Measurements from ENCODE around the gene STXBP6. TPM values are rescaled to one million over a fixed set of nuclear protein-coding genes. Genes with fewer than 3 reads are reported as not detected.
A peak's percentile ranks its signal among the peaks of the same experiment; 100 is the strongest.

The STXBP6 gene
- total and polyA plus RNA-seq, 12 donors: 12.2 to 49.0 (median 24.4) TPM

GRCh38 chr14:24828486-24828885 is 221.5 kb downstream of the STXBP6 start:
- Histone ChIP-seq H3K9me3 (no peaks in the 10 kb centered on the region), H3K27ac (no peak overlapping the region), H3K4me1 (peaks cover 0 to 17% (median 10%) of the 10 kb centered on the region in 9 donors), H3K27me3 (no peaks in the 10 kb centered on the region), H3K36me3 (no peaks in the 10 kb centered on the region), H3K4me3 (no peak overlapping the region)
- intact Hi-C loops (cut with DNase I): no loop called here
- no peak for TF ChIP-seq CTCF (IDR thresholded peaks at IDR 0.05)
- ATAC-seq (no peak), DNase-seq (no peak)
- WGBS, 2 donors: 66 to 81% methylated on average over 4 of the region's 4 CpGs

- 95 to 96% methylated on average over 5 of the region's 5 CpGs for WGBS, 2 donors
- Histone ChIP-seq H3K4me3 (no peak overlapping the region), H3K9me3 (no peaks in the 10 kb centered on the region), H3K4me1 (peaks cover 0 to 7% (median 0%) of the 10 kb centered on the region in 9 donors), H3K36me3 (no peaks in the 10 kb centered on the region), H3K27me3 (no peaks in the 10 kb centered on the region), H3K27ac (no peak overlapping the region)
- DNase-seq: no peak
- no peak for ATAC-seq
- intact Hi-C loops (cut with DNase I): no loop called here
- no peak for TF ChIP-seq CTCF (IDR thresholded peaks at IDR 0.05)
Observed at GRCh38 chr14:24826390-24826789, 223.6 kb downstream of the STXBP6 start.

- WGBS, 2 donors: 70 to 78% methylated on average over 5 of the region's 5 CpGs
- DNase-seq: no peak
- no peak overlapping the region for H3K4me3 ChIP-seq
- H3K27me3 ChIP-seq: no peaks in the 10 kb centered on the region
- H3K9me3 ChIP-seq: no peaks in the 10 kb centered on the region
- H3K27ac ChIP-seq: no peak overlapping the region
- H3K36me3 ChIP-seq: no peaks in the 10 kb centered on the region
- intact Hi-C loops (cut with DNase I): no loop called here
- peaks cover 21 to 43% (median 31%) of the 10 kb centered on the region in 9 donors for H3K4me1 ChIP-seq
- no peak for ATAC-seq
- no peak for TF ChIP-seq CTCF (IDR thresholded peaks at IDR 0.05)
Observed at GRCh38 chr14:24820616-24821015, 229.3 kb downstream of the STXBP6 start.

GRCh38 chr14:24818823-24819341 is 231.1 kb downstream of the STXBP6 start:
- 85 to 90% methylated on average over 13 of the region's 13 CpGs for WGBS, 2 donors
- ATAC-seq: no peak
- intact Hi-C loops (cut with DNase I): loop anchor here in 3 of 10 donors (5.0 to 10.0 kb wide), 3 partner anchors 136 to 293 kb away; no protein-coding TSS in a partner anchor
- no peak for TF ChIP-seq CTCF (IDR thresholded peaks at IDR 0.05)
- Histone ChIP-seq H3K27ac (peak overlapping the region in 6 of 10 donors; percentile 28 to 82 (median 76)), H3K27me3 (no peaks in the 10 kb centered on the region), H3K9me3 (no peaks in the 10 kb centered on the region), H3K4me1 (peaks cover 21 to 55% (median 39%) of the 10 kb centered on the region in 9 donors), H3K4me3 (no peak overlapping the region), H3K36me3 (no peaks in the 10 kb centered on the region)
- no peak for DNase-seq
